GM08714 (cell line): Measurements from ENCODE around the gene TRABD.
"Not testable (repeated sequence)": the region's sequence is repeated elsewhere in the genome, so short reads cannot be mapped to it uniquely, and the experiment has no call there.

Source experiments
- H3K4me3 ChIP-seq: fragments of 200-500 bp; sonication (Bioruptor generic); 2 replicates; pipeline ENCODE4 v1.5.1; 2014; ENCODE audit warnings: mild to moderate bottlenecking, low read length, inconsistent platforms
- ZNF274 ChIP-seq: IDR thresholded peaks from 2 replicates; pipeline ENCODE4 v1.6.1; 2012; ENCODE audit warnings: mild to moderate bottlenecking, low read depth, low read length

The TRABD gene

GRCh38 chr22:50167689-50168489, 17.8 kb upstream of the TRABD start:
- H3K4me3 ChIP-seq, result no peak overlapping the region
- TF ChIP-seq ZNF274, result no peak

GRCh38 chr22:50168490-50169180, 17.1 kb upstream of the TRABD start:
- H3K4me3 ChIP-seq, result not testable (repeated sequence)

- no peak overlapping the region for H3K4me3 ChIP-seq
- no peak for TF ChIP-seq ZNF274
Measured at GRCh38 chr22:50169181-50169759, 16.4 kb upstream of the TRABD start.

GRCh38 chr22:50169774-50170341, 15.9 kb upstream of the TRABD start:
- peak overlapping the region; percentile 52 for H3K4me3 ChIP-seq
- TF ChIP-seq ZNF274, result no peak

- H3K4me3 ChIP-seq, result peak within 1 kb of the TSS; percentile 52
- TF ChIP-seq ZNF274, result no peak
Measured at GRCh38 chr22:50170453-50171318, 15.0 kb upstream of the TRABD start, which contains the start of gene PANX2. Gene PANX2, plus strand, starts transcription at chr22:50170731. Its CDS starts 0 bp downstream, at chr22:50170731.

- no peak overlapping the region for H3K4me3 ChIP-seq
- no peak for TF ChIP-seq ZNF274
Measured at GRCh38 chr22:50171319-50171964, 14.3 kb upstream of the TRABD start.

- TF ChIP-seq ZNF274, result no peak
- H3K4me3 ChIP-seq, result no peak overlapping the region
Measured at GRCh38 chr22:50171965-50172421, 13.7 kb upstream of the TRABD start.

GRCh38 chr22:50173311-50173982, 12.3 kb upstream of the TRABD start:
- TF ChIP-seq ZNF274, result no peak

GRCh38 chr22:50173983-50174355, 11.7 kb upstream of the TRABD start:
- no peak for TF ChIP-seq ZNF274
- no peak overlapping the region for H3K4me3 ChIP-seq

More at GRCh38 chr22:50173311-50173982, 12.3 kb upstream of the TRABD start:
- H3K4me3 ChIP-seq, result no peak overlapping the region

- no peak overlapping the region for H3K4me3 ChIP-seq
- no peak for TF ChIP-seq ZNF274
Measured at GRCh38 chr22:50174382-50175190, 11.1 kb upstream of the TRABD start.

GRCh38 chr22:50175191-50175461, 10.6 kb upstream of the TRABD start:
- TF ChIP-seq ZNF274, result no peak
- H3K4me3 ChIP-seq, result no peak overlapping the region
